ENCODE results near the gene WNT2.
"Not testable (repeated sequence)": the region's sequence is repeated elsewhere in the genome, so short reads cannot be mapped to it uniquely, and the experiment has no call there.

Gene WNT2

DNA sequence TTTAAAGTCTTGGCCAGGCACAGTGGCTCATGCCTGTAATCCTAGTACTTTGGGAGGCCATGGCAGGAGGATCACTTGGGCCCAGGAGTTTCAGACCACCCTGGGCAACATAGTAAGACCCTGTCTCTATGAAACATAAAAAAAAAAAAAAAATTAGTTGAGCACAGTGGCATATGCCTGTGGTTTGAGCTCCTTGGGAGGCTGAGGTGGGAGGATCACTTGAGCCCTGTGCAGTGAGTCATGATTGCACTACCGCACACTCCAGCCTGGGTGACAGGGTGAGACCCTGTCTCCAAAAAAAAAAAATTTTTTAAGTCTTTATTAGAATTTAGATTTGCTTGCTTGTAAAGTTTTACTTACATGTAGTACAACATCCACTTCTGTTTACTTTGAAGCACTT is 14.0 kb downstream of the WNT2 start:
- no peak for DNase-seq (ENCODE audit: low read depth in 1 of 2, low spot score in 1 of 2)

DNA sequence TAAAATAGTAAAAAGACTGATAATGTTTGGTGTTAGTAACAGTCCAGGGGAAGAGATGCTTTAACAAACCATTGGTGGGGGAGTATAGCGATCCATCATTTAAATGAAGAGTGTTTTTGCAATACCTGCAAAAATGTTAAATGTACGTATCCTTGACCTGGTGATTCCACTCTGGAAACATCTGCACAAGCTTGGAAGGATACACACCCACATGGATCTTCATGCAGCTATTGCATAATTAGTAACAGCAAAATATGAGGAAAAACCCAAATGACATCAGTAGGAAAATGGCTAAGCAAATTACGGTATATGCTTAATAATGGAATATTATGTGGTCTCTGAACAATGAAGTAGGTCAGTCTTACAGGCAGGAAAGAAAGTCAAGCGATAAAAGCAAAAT is 20.5 kb downstream of the WNT2 start:
- DNase-seq (ENCODE audit: low read depth in 1 of 2, low spot score in 1 of 2), result no peak

DNA sequence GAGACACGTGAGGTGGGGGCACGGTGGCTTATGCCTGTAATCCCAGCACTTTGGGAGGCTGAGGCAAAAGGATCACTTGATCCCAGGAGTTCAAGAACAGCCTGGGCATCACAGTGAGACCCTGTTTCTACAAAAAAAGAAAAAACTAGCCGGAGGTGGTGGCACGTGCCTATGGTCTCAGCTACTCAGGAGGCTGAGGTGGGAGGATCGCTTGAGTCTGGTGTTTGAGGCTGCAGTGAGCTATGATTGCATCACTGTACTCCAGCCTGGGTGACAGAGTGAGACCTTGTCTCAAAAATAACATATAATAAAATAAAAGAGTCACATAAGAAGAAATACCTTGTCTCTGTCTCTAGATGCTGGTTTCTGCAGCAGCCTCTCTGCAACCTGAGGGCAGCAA is 22.4 kb downstream of the WNT2 start:
- DNase-seq (ENCODE audit: low read depth in 1 of 2, low spot score in 1 of 2), result not testable (repeated sequence)

DNA sequence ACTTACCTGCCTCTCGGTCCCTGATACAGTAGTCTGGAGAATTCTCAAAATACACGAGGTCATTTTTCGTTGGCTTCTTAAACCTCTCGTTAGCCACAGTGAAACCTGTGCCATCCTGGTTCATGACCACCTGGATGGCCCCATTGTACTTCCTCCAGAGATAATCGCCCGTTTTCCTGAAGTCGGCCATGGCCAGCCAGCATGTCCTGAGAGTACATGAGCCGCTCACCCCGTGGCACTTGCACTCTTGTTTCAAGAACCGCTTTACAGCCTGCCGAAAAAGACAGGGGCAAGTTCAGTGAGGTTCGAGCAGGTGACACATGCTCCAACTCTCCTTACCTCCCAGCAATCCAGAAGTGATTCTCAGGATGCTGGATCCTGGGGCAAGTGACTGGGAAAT is 25.3 kb downstream of the WNT2 start:
- DNase-seq (ENCODE audit: low read depth in 1 of 2, low spot score in 1 of 2), result no peak

DNA sequence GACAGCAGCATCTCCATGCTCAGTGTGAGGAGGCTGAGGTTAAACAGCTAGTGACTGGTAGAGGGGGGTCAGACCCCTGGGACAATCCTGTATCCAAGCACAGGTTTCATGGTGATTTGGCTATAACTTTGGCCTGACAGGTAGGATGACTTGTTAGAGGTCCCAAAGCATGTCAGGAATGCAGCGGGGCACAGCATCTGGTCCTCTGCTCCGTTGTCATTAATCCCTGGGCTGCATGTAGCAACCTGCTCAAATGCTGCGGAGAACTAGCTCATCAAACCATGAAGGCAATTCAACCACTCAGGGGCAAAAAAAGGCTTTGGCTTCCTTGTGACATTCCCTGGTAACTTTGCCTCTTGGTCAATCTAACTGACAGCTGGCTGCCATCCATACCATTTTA is 26.8 kb downstream of the WNT2 start:
- DNase-seq (ENCODE audit: low read depth in 1 of 2, low spot score in 1 of 2), result no peak

DNA sequence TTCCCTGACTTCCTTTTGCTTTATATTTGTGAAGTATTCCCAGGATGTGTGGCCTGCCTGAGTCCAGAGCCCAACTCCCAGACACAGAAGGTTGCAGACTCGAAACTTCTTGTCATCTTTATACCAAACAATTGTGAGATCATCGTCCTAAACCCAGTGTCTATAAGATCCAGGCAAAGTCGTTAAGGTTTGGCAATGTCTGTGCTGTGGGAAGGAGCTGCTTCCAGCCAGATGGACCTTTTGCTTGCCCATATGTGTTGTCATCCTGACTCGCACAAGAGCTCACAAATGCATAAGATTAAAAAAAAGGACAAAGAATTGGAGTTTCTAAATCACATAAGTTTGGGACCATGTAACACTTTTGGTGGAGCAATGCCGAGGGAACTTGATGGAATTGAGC is 37.0 kb downstream of the WNT2 start:
- no peak for DNase-seq (ENCODE audit: low read depth in 1 of 2, low spot score in 1 of 2)

DNA sequence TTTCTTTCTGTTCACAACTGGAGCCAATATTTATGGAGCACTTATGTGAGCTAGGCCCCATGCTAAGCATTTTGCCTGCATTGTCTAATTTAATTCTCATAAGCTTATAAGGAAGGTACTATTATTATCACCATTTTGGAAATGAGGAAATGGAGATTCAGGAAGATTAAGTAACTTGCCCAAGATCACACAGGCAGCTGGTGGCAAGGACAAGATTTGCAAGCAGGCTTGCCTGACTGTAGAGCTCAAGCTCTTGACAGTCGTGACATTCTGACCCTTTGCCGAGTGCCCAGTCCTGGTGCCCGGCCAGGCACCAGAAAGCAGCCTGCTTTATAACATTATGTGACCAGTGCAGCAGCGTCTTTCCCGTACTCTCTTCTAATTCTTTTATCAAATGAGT is 38.2 kb downstream of the WNT2 start:
- DNase-seq (ENCODE audit: low read depth in 1 of 2, low spot score in 1 of 2), result no peak

DNA sequence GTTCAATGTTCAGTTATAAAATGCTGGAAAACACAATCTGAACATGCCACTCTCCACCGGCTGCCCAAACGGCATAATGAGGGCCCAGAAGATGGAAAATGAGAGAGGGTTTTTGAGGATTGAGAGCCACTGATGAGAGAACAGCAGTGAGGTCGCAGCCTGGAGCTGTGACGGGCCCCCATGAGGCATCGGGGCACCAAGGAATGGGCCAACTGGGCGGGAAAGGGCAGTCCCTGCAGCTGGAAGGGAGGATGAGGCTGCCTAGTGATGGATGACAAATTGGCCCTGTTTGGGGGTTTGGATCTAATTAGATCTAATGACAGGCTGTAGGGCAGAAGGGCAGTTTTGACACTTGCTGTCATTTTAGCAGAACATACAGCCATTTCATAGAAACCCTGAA is 39.1 kb downstream of the WNT2 start:
- DNase-seq (ENCODE audit: low read depth in 1 of 2, low spot score in 1 of 2), result no peak

DNA sequence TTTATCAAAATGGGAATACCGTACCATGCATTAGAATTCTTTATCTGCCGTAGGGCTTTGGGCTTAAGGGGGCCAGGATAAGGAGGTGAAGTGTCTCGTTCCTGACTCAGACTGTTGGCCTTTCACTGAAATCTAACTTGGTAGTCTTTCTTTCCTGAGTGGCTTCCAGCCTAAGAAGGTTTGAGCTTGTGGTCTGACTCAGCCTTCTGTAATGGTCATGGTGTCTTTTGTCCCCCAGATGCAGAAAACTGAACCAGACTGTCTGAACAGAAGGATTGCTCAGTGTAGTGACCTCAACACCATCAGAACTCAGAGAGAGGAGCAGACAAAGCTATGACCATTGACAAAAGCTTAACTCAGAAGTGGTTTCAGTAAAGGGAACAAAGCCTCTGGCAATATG is 39.5 kb downstream of the WNT2 start:
- no peak for DNase-seq (ENCODE audit: low read depth in 1 of 2, low spot score in 1 of 2)

DNA sequence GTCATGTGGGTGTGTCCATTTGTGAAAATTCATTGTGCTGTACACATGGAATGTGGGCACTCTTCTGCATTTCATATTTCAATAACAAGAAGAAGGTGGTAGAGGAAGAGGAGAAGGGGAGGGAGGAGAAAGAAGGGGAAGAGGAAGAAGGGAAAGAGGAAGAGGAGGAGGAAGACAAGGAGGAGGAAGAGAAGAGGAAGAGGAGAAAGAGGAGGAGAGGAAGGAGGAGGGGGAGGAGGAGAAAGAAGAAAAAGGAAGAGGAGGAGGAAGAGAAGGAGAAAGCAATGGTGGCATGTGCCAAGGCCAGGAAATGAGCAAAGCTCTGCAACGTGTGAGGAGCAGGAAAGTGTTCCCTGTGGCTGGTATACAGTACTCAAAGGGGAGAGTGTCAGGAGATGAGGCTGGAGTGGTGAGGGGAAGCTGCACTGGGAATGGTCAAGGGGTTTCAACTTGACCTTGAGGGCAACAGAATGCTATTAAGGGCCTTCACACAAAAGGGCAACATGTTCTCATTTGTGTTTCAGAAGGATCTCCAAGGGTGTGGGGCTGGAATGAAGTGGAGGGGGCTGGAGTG is 40.5 kb downstream of the WNT2 start:
- DNase-seq (ENCODE audit: low read depth in 1 of 2, low spot score in 1 of 2), result no peak

DNA sequence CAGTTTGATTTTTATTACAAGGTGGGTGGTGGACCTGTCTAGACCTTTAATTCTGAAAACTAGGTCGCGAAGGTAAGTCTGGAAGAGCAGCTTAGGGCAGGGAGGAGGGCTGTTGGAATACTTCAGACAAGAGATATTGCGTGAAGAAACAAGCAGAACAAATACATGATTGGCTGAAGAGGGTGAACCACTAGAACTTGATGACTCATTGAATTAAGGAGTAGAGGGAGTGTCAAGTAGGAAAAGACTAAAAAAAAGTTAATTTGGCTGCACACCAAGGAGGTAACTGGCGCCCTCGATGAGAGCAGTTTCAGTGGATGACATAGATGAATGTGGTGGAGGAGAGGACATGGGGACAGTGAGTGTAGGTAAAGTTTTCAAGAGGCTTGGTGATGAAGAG is 41.3 kb downstream of the WNT2 start:
- no peak for DNase-seq (ENCODE audit: low read depth in 1 of 2, low spot score in 1 of 2)

DNA sequence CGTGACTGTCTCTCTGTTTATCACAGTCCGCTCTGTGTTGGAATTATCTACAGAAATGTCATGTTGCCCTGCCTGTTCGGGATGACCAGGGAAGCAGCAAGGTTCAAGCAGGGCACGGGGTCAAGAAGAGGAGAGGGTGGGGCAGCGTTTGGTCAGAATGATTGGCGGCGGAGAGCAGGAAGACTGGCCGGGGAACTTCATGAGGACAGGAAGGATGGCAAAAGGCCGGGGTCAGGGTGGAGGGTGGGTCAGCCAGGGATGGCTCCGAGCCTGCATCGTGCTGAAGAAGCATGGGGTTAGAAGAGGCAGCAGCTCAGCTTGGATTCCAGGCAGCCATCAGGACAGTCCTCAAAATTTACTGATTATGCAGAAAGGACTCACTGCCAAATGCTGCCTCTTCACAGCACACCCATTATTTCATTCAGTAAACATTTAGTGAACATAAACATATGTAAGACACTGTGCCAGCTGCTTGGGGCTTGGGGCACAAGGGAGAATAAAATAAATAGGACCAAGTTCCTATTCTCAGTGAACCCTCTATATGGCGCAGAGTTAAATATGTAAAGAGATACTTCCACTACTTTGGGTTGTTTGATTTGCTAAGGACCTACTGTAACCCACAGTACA is 42.8 kb downstream of the WNT2 start:
- no peak for DNase-seq (ENCODE audit: low read depth in 1 of 2, low spot score in 1 of 2)

DNA sequence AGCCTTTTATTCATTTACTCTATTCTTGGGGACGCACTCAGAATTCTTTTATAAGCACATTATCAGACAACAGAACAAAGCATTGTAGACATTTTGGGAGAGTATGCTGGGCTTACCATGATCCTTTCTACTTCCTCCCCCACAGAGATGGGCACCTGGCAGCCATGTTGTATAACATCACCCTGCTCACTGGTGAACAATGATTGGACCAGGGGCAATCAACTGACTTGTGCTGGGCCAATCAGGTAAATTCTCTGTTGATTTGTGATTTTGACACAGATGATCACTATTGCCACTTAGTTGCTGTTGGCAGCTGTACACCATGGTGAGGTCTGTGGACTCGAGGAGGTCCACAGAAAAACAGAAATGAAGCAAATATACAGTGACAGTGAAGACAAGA is 43.7 kb downstream of the WNT2 start:
- no peak for DNase-seq (ENCODE audit: low read depth in 1 of 2, low spot score in 1 of 2)

DNA sequence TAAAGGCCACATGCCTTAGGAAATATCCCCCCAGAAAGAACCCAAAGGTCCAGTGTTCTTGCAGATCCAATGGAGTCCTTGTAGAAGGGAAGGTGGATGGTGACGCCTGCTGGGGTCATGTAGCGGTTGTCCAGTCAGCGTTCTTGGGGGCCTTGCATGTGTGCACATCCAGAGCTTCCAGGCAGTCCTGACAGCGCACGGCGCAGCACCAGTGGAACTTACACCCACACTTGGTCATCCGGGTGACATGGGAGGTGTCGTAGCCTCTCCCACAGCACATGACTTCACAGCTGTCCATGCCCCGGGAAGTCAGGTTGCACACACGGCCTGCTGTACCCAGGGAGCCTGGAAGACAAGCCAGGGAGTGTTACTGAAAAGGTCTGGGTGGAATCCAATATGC is 44.8 kb downstream of the WNT2 start:
- DNase-seq (ENCODE audit: low read depth in 1 of 2, low spot score in 1 of 2), result no peak

DNA sequence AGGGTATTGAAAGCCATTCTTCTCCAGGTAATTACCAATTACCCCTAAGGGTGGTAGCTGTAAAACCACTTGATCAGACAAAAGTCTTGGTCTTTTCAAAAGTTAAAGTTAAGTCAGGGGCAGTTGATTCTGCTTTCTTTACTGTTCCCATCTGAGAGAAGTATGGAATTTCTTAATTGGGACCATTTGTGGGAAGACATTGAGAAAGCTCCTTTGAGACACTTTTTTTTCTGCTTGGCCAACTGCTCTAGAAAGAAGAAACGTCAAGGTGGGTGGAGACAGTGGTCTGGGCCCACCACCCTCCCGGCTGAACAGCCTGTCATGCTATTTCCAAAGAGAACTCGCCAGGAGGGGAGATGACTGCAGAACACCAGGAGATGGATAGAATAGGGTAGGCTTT is 45.3 kb downstream of the WNT2 start:
- no peak for DNase-seq (ENCODE audit: low read depth in 1 of 2, low spot score in 1 of 2)

DNA sequence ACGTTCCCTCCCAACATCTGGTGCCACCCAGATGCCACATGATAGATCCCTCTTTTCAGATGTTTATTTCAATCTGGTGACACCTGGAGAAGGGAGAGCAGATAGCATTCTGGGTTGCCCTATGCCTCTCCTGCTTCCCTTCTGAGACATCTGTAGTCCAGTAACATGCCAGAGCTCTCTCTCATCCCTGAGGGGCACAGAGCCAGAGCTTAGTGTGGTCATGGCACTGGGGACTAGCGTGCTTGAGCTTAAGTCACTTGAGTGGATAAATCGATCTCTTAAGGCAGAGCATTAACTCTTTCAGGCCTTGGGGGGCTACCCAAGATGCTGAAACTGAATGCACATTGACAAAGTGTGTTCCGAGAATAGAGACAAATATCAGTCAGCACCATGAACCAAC is 47.9 kb downstream of the WNT2 start:
- no peak for DNase-seq (ENCODE audit: low read depth in 1 of 2, low spot score in 1 of 2)

DNA sequence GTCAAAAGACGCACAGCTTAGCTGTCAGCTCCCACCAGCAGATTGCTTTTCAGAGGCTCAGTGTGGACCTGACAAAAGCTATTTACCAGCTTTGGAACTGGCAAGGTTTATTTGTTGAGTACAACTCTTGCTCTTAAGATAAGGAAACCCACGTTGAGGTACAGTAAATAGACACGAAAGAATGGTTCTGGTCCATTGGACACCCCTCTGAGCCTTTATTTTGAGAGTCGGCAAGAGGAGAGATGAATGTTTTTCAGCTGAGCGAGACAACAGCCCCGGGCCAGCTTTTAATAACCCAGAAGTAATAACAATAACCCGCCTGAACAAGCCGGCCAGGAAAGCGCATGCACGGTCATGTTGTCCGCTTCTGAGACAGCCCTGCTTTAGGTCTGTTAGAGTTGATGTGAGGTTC is 49.0 kb downstream of the WNT2 start:
- no peak for DNase-seq (ENCODE audit: low read depth in 1 of 2, low spot score in 1 of 2)

DNA sequence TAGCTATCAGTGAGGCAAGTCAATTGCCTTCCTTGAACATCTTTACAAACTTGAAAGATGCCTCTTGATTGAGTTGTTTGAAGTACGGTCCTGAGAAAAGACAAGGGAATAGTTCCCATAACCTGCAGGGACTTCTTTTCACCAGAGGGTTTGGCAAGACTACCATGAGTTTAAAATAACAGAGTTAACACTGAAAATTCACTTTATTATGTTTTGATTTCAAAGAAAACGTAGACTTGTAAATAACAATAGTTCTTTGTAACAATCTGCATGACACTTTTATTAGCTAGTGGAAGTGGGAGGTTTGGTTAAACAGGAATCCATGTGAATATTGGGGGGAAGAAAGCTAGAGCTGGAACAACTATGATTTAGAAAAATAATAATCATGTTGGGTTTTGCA is 49.5 kb downstream of the WNT2 start:
- DNase-seq (ENCODE audit: low read depth in 1 of 2, low spot score in 1 of 2), result no peak

DNA sequence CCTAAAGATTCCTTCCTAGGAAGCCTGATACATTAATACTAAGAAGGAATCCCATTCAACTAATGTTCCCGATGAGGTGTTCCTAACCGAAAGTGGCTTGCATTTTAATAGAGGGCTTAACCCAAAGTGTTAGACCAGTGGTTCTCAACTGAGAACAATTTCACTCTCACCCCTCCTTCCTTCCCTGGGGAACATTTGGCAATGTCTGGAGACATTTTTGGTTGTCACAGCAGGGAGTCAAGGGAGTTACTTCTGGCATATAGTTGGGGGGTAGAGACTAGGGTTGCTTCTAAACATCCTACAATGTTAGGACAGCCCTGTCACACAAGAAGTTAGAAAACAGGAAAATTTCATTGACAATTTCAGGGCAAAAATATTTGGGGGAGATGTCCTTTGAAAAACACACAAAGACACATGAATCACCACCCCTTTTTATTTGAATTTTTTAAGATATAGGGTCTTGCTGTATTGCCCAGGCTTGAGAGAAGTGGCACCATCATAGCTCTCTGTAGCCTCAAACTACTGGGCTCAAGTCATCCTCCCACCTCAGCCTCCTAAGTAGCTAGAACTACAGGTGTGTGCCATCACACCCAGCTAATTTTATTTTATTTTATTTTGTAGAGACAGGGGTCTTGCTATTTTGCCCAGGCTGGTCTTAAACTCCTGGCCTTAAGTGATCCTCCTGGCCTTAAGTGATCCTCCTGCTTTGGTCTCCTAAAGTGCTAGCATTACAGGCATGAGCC is 50.7 kb downstream of the WNT2 start:
- no peak for DNase-seq (ENCODE audit: low read depth in 1 of 2, low spot score in 1 of 2)

DNA sequence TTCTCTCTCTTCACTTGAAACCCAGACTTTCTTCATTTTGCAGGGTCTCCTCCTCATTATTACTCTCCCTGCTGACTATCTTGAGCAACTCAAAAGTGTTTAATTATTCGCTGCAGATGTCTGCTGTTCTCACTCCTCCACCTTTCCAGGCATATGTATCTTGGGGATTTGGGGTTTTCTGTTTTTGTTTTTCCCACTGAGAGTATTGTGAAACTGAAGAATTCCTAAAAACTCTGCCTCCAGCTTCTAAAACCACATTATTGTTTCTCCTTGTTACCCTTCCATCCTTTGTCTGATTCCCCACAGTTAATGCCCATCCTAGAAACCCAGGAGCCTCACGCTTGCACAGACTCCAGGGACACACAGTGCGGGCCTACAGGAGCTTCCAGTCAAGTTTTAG is 51.3 kb downstream of the WNT2 start:
- DNase-seq (ENCODE audit: low read depth in 1 of 2, low spot score in 1 of 2), result no peak

DNA sequence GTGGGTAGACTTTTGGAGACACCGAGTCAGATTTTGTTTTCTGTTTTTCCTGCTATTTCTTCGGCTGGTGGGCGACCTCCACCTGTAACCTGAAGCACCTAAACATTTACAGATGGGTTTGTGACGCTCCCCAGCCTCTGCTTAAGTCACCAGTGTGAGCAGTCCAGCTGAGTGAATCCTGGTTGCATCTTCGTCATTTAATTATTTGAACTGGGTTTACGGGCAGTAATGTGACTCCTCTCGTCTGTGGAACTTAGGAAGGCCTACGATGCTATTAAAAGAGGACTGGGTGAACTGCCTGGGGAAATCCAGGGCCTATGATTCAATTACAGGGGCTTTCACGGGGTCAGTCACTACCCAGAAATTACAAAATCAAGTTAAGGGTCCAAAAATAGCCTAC is 52.5 kb downstream of the WNT2 start:
- no peak for DNase-seq (ENCODE audit: low read depth in 1 of 2, low spot score in 1 of 2)

DNA sequence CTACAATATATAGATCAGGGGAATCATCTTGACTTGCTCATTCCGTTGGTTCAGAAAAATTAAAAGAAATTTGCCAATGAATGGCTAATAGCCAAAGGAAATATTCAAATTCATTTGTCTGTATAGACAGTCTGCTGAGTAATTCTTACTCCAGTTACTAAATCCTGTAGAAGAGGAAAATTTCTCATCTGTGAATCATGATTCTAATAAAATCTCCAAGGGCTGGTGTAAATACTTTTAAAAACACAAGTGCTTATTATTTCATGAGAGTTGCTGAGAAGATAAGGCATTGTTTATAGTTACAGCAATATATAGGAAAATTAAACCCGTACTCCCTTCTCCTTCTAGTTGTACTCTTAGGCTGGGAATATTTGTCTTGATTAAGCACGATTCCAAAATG is 53.0 kb downstream of the WNT2 start:
- no peak for DNase-seq (ENCODE audit: low read depth in 1 of 2, low spot score in 1 of 2)

DNA sequence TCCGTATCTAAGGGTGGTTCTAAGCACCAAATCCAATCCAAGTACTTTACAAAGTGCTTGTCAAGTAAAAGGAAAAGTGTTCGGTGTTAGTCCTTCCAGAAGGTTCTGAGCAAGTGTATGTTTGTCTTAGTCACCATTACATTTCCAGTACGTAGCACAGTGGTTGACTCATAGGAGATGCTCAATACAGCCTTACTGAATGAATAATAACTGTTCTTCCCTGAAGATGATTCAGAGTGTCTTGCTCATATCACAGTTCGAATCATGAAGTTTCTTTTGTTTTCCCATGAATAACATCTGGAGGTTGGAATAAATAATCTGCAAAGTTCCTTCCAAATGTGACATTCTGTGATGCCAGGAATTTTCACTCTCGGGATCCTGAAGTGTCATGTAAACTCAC is 53.4 kb downstream of the WNT2 start:
- DNase-seq (ENCODE audit: low read depth in 1 of 2, low spot score in 1 of 2), result no peak
